Effector memory CD4-positive, alpha-beta T cell (primary cell): ENCODE results near the gene ATP10A.

Experiments
- DNase-seq, 3 donors: peaks; one replicate each; pipeline ENCODE4 v3.0.0-alpha.2; 2020
- H3K27ac ChIP-seq: 2 replicates; pipeline ENCODE4 v1.7.0; 2013; ENCODE audit warnings: mild to moderate bottlenecking, low read length, moderate library complexity; ENCODE audit not compliant: insufficient read depth, poor library complexity, severe bottlenecking
- H3K27me3 ChIP-seq: replicated peaks from 2 replicates; pipeline ENCODE4 v1.7.0; 2013; ENCODE audit warnings: mild to moderate bottlenecking, low read length; ENCODE audit not compliant: insufficient read depth, control insufficient read depth, poor library complexity, severe bottlenecking
- H3K36me3 ChIP-seq: 2 replicates; pipeline ENCODE4 v1.7.0; 2013; ENCODE audit warnings: mild to moderate bottlenecking, low read length, moderate library complexity; ENCODE audit not compliant: control insufficient read depth, insufficient read depth
- H3K4me1 ChIP-seq: 2 replicates; pipeline ENCODE4 v1.7.0; 2013; ENCODE audit warnings: low read length, mild to moderate bottlenecking; ENCODE audit not compliant: control insufficient read depth, insufficient read depth, poor library complexity, severe bottlenecking
- H3K4me3 ChIP-seq: 2 replicates; pipeline ENCODE4 v1.7.0; 2013; ENCODE audit warnings: low read length, low read depth, mild to moderate bottlenecking; ENCODE audit not compliant: insufficient read depth, poor library complexity, severe bottlenecking
- H3K9me3 ChIP-seq: 2 replicates; pipeline ENCODE4 v1.7.0; 2013; ENCODE audit warnings: mild to moderate bottlenecking, low read length, moderate library complexity; ENCODE audit not compliant: control insufficient read depth

The ATP10A gene

DNA sequence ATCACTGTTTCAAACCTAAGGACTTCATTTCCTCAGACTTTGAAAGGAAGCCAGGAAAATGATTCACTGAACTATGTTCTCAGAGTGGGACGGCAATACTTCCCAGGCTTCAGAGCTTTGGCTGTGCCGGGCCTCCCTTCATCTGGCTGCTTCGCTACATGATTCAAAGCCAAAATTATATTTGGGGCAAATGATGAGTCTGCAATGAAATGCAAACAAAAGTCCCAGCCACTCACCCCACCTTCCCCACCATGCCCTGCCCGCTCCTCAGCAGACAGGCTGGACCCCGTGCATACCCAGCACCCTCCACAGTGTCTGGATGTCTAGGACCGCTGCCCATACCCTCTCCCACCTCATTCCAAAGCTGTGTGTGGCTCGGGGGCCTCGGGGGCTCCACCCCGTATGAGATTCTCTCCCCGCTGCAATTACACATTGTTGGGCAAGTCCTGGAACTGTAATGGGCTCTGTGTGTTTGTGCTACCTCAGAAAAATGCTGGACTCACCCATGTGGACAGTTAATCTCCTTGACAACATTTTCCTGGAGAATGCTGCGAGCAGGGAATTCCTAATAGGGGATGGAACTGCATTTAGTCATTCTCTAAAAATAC is 32.2 kb downstream of the ATP10A start:
- no peaks in the 10 kb centered on the region for H3K4me1 ChIP-seq
- no peak overlapping the region for H3K27ac ChIP-seq
- H3K4me3 ChIP-seq = no peak overlapping the region

DNA sequence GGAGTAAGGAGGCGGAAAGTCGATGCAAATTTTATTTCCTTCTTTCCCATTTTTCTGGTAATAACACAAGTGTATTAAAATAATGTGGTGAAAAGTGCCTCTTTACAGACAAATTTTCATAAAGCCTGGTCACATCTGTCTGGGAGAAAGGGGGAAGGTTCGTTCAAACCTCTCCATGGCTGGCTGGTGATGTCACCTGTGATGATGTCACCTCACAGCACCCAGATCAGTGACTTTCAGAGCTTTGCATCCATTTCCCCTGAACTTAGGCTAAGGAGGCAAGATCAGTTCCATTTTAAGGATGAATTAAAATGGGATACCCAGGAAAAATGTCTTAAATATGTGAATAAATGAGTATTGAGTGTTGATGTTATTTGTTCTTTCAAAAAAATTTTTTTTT is 34.1 kb downstream of the ATP10A start:
- H3K36me3 ChIP-seq = peaks cover 3% of the 10 kb centered on the region
- no peaks in the 10 kb centered on the region for H3K4me1 ChIP-seq
- no peak for DNase-seq
- no peaks in the 10 kb centered on the region for H3K27me3 ChIP-seq
- no peaks in the 10 kb centered on the region for H3K9me3 ChIP-seq
- no peak overlapping the region for H3K27ac ChIP-seq
- no peak overlapping the region for H3K4me3 ChIP-seq

More for the DNA sequence above, 32.2 kb downstream of the ATP10A start:
- Histone ChIP-seq H3K9me3 (no peaks in the 10 kb centered on the region), H3K36me3 (peaks cover 3% of the 10 kb centered on the region), H3K27me3 (no peaks in the 10 kb centered on the region)
- DNase-seq = no peak

DNA sequence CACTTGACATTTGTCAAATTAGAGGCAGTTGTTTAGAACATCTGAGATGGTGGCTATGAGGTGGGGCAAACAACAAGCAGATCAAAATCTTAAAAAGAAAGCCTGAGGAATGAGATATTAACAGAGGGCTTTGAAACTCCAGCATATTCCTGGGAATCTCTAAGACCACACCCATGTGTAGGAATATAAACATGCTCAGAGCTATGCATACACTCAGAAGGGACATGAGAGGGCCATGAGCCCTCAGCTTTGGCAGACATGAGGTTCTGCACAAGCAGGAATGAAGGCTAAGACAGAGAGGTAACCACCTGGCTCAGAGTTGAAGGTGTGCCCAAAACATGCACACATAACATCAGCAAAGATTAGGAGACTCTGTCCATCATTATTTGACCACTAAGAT is 37.9 kb downstream of the ATP10A start:
- H3K4me1 ChIP-seq = no peaks in the 10 kb centered on the region

DNA sequence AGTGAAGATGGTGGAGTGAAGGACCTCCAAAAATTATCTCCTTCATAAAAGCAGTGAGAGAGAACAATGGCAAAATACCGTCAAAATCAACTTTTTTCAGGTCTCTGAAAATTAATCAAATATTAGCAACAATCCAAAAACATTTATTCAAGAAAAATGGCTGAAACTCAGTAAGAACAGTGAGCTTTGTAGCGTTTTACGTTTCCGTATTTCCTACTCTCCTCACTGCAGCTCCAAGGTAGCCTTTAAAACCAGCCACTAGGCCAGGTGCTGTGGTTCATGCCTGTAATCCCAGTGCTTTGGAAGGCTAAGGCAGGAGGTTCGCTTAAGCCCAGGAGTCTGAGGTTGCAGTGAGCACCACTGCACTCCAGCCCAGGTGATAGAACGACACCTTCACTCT is 38.5 kb downstream of the ATP10A start:
- no peak for DNase-seq
- no peaks in the 10 kb centered on the region for H3K27me3 ChIP-seq
- H3K4me1 ChIP-seq = no peaks in the 10 kb centered on the region
- peaks cover 3% of the 10 kb centered on the region for H3K36me3 ChIP-seq
- H3K9me3 ChIP-seq = no peaks in the 10 kb centered on the region
- no peak overlapping the region for H3K4me3 ChIP-seq
- H3K27ac ChIP-seq = no peak overlapping the region

More for the DNA sequence above, 37.9 kb downstream of the ATP10A start:
- no peak for DNase-seq
- Histone ChIP-seq H3K36me3 (peaks cover 3% of the 10 kb centered on the region), H3K27ac (no peak overlapping the region), H3K9me3 (no peaks in the 10 kb centered on the region), H3K27me3 (no peaks in the 10 kb centered on the region), H3K4me3 (no peak overlapping the region)

DNA sequence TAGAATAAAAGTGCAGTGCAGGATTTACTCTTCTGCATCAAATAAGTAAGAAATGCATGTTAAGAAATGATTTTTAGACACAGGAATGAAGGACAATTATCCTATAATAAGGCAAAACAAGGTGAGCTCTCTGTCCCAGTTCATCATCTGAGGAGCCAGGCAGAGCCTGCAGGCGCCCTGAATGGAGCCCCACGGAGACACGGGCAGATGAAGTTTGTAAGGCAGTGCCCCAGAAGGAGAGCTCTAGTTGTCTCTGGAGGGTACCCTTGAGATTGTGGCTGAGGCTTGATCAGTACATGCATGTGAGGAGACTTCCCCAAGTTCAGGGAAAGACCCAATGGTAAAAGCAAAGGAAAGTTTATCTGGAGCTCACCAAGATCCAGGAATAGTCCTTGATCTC is 50.3 kb downstream of the ATP10A start:
- Histone ChIP-seq H3K27me3 (no peaks in the 10 kb centered on the region), H3K9me3 (no peaks in the 10 kb centered on the region), H3K4me3 (no peak overlapping the region), H3K4me1 (peaks cover 23% of the 10 kb centered on the region), H3K36me3 (no peaks in the 10 kb centered on the region), H3K27ac (no peak overlapping the region)
- DNase-seq = no peak

GRCh38 chr15:25812073-25812472 is 51.1 kb downstream of the ATP10A start:
- Histone ChIP-seq H3K27me3 (no peaks in the 10 kb centered on the region), H3K36me3 (no peaks in the 10 kb centered on the region), H3K27ac (no peak overlapping the region), H3K4me3 (no peak overlapping the region), H3K9me3 (no peaks in the 10 kb centered on the region), H3K4me1 (peaks cover 23% of the 10 kb centered on the region)
- no peak for DNase-seq

DNA sequence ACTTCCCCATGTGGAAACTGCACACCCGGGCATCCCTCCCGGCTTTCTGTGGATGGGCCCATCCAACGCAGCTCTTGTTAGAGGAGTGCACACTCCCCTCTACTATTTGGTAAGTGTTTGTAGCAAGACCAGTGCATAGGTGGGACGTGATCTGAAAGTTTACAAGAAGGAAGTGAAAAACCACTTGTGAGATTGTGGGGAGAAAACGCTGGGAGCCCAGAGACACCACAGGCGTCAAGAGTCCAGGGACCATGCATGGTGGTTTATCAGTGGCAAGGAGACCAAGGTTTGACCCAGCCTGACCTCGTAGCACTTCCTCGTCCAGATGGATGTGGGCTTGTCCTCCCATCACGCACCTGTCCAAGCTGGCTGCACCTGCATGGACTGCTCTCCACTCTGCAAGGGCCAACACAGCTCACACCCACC is 51.6 kb downstream of the ATP10A start:
- no peak overlapping the region for H3K27ac ChIP-seq
- no peak for DNase-seq
- H3K9me3 ChIP-seq = no peaks in the 10 kb centered on the region
- H3K4me3 ChIP-seq = peak overlapping the region; percentile 11
- peaks cover 23% of the 10 kb centered on the region for H3K4me1 ChIP-seq
- H3K27me3 ChIP-seq = no peaks in the 10 kb centered on the region
- H3K36me3 ChIP-seq = no peaks in the 10 kb centered on the region

DNA sequence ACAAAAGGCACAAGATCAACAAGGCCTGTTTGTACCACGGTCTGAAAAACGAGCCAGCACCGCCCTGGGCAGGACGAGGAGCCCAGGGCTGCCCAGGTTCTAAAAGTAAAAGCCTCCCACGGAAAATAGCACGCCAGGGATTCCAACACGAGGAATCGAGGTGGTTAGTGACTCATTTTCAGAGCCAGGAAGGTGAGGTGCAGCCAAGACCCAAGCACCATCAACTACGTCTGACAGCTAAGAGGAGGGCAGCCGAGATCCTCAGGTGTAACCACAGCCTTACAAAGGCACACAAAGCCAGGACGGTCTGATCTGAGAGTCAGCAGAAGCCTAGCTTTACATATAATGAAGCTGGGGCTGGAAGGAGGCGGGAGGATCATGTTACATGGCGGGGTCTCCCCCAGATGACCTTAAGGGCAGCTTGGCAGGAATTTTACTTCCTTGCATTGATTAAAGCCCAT is 52.5 kb downstream of the ATP10A start:
- no peak for DNase-seq
- no peaks in the 10 kb centered on the region for H3K9me3 ChIP-seq
- H3K4me1 ChIP-seq = peaks cover 23% of the 10 kb centered on the region
- H3K4me3 ChIP-seq = peak overlapping the region; percentile 11
- no peaks in the 10 kb centered on the region for H3K27me3 ChIP-seq
- no peaks in the 10 kb centered on the region for H3K36me3 ChIP-seq
- peak overlapping the region; percentile 4 for H3K27ac ChIP-seq

DNA sequence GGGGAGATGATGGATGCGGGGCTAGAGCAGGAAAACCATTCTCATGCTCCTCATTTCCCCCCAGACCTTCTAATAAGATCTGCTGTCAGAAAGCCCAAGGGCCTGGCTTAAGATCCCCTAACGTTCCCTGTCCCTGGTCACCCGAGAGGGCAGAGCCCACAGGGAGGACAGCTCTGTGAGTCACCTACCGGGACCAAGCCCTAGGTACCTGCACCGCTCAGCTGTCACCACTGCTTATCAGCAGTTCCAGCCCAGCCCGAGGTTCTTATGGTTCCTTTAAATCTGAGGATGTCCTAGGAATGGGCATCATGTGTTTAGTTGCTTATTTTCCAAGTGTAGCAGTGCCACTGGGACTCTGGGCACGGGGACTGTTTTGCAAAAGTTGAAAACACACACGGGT is 53.0 kb downstream of the ATP10A start:
- H3K36me3 ChIP-seq = no peaks in the 10 kb centered on the region
- peaks cover 23% of the 10 kb centered on the region for H3K4me1 ChIP-seq
- H3K27ac ChIP-seq = peak overlapping the region; percentile 4
- H3K9me3 ChIP-seq = no peaks in the 10 kb centered on the region
- no peak overlapping the region for H3K4me3 ChIP-seq
- H3K27me3 ChIP-seq = no peaks in the 10 kb centered on the region
- DNase-seq = no peak

DNA sequence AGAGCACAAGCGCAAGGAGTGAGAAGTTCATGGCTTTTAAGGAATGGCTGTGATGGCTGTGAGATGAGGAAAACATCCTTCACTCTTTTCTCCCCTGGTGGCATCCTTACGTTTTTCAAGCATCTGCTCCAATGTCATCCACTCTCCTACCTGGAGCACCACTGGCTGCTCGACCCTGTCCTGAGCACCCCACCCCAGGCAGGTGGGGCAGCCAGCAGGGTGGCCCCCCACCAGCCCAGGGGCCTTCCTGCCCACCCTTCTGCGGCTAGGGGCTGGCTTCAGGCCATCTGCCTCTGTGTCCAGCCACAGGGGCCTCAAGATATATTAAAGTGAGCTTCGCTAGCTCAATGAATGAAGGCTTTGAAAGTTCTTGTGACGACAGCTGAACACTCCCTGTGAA is 56.1 kb downstream of the ATP10A start:
- H3K27me3 ChIP-seq = no peaks in the 10 kb centered on the region
- no peak overlapping the region for H3K27ac ChIP-seq
- no peak for DNase-seq
- no peaks in the 10 kb centered on the region for H3K9me3 ChIP-seq
- no peak overlapping the region for H3K4me3 ChIP-seq
- peaks cover 23% of the 10 kb centered on the region for H3K4me1 ChIP-seq
- no peaks in the 10 kb centered on the region for H3K36me3 ChIP-seq
